Amygdala (tissue), 56 donors: ENCODE measurements around the gene KYAT1.
A peak's percentile ranks its signal among the peaks of the same experiment; 100 is the strongest.

ENCODE experiments used
- DNase-seq, 56 donors: peaks; one replicate each; lab custom pipeline; 2025; lab: John Stamatoyannopoulos, UW

Gene KYAT1

GRCh38 chr9:128881884-128882676 lies at the start of gene KYAT1, which contains the start of gene LRRC8A:
TSS of gene KYAT1 (minus strand) at chr9:128881950. CDS start at chr9:128845405, 36,545 bp downstream.
TSS of gene LRRC8A (plus strand) at chr9:128882133. CDS start at chr9:128907165, 25,032 bp downstream.
- DNase-seq = peak; percentile 64 to 99 (median 95)

- DNase-seq = no peak
These were observed 47.8 kb upstream of the KYAT1 start for GRCh38 chr9:128929560-128929959.

GRCh38 chr9:128928624-128929023 lies 46.9 kb upstream of the KYAT1 start:
- DNase-seq = peak in 6 of 56 donors; percentile 7 to 76 (median 44)

GRCh38 chr9:128927731-128928411 lies 46.1 kb upstream of the KYAT1 start:
- peak in 19 of 56 donors; percentile 10 to 60 (median 28) for DNase-seq

- DNase-seq = no peak
These were observed 41.7 kb upstream of the KYAT1 start for GRCh38 chr9:128923493-128923883.

- DNase-seq = peak in 5 of 56 donors; percentile 19 to 45 (median 29)
These were observed 40.4 kb upstream of the KYAT1 start for GRCh38 chr9:128921881-128922763.

GRCh38 chr9:128920381-128921058 lies 38.8 kb upstream of the KYAT1 start, which contains the start of gene PHYHD1:
TSS of gene PHYHD1 (plus strand) at chr9:128920982. CDS start at chr9:128922324, 1,342 bp downstream.
- DNase-seq = peak in 52 of 56 donors; percentile 22 to 88 (median 68)

GRCh38 chr9:128919402-128920089 lies 37.8 kb upstream of the KYAT1 start:
- DNase-seq = no peak

GRCh38 chr9:128918921-128919320 lies 37.2 kb upstream of the KYAT1 start:
- DNase-seq = no peak

GRCh38 chr9:128917151-128917849 lies 35.5 kb upstream of the KYAT1 start:
- DNase-seq = peak in 43 of 56 donors; percentile 23 to 82 (median 53)

- DNase-seq = no peak
These were observed 35.0 kb upstream of the KYAT1 start for GRCh38 chr9:128916745-128917144.

GRCh38 chr9:128916204-128916603 lies 34.5 kb upstream of the KYAT1 start:
- DNase-seq = peak in 7 of 56 donors; percentile 9 to 55 (median 34)

GRCh38 chr9:128913995-128914772 lies 32.4 kb upstream of the KYAT1 start:
- no peak for DNase-seq

- no peak for DNase-seq
These were observed 31.5 kb upstream of the KYAT1 start for GRCh38 chr9:128913048-128913900.

GRCh38 chr9:128912270-128912853 lies 30.6 kb upstream of the KYAT1 start:
- no peak for DNase-seq

GRCh38 chr9:128911529-128912035 lies 29.8 kb upstream of the KYAT1 start:
- DNase-seq = peak in 3 of 56 donors; percentile 16 to 27 (median 25)
